Fibroblast of lung (primary cell): ENCODE measurements around the gene NECTIN3. TPM values are rescaled to one million over a fixed set of nuclear protein-coding genes. Genes with fewer than 3 reads are reported as not detected.
A peak's percentile ranks its signal among the peaks of the same experiment; 100 is the strongest.

Source experiments
- DNase-seq, 2 donors: peaks; one replicate each; pipeline versions ENCODE4 v3.0.0 to v3.0.0-alpha.2; 2010; ENCODE audit warnings: low read depth in 2 of 2
- H2AFZ ChIP-seq: 2 replicates; pipeline ENCODE4 v1.5.1; 2012; ENCODE audit warnings: low read length, control low read depth, inconsistent platforms
- H3K27ac ChIP-seq: 2 replicates; pipeline ENCODE4 v1.5.1; 2011; ENCODE audit warnings: low read length, control low read depth; ENCODE audit not compliant: insufficient read depth
- H3K27me3 ChIP-seq: 2 replicates; pipeline ENCODE4 v1.5.1; 2011; ENCODE audit warnings: mild to moderate bottlenecking, low read length; ENCODE audit not compliant: control insufficient read depth, insufficient read depth
- H3K36me3 ChIP-seq: 2 replicates; pipeline ENCODE4 v1.5.1; 2011; ENCODE audit warnings: low read length; ENCODE audit not compliant: control insufficient read depth, insufficient read depth
- H3K4me1 ChIP-seq: 2 replicates; pipeline ENCODE4 v1.5.1; 2011; ENCODE audit warnings: low read length; ENCODE audit not compliant: control insufficient read depth, insufficient read depth; ENCODE audit errors: extremely low read depth
- H3K4me2 ChIP-seq: 2 replicates; pipeline ENCODE4 v1.5.1; 2011; ENCODE audit warnings: low read length, control low read depth; ENCODE audit not compliant: insufficient read depth; ENCODE audit errors: extremely low read depth
- H3K4me3 ChIP-seq, 4 experiments: fragments of 200-600 bp in 1 of 4; sonication (generic) in 1 of 4; replicated peaks in 1 of 4; 2 replicates each; pipeline ENCODE4 v1.5.1; 2011 to 2016; ENCODE audit warnings: low read length in 4 of 4, low read depth in 3 of 4, mild to moderate bottlenecking in 3 of 4, control low read depth in 2 of 4, inconsistent platforms in 1 of 4, mixed read lengths in 1 of 4; ENCODE audit not compliant: insufficient read depth in 1 of 4; ENCODE audit errors: control extremely low read depth in 1 of 4
- H3K79me2 ChIP-seq: 2 replicates; pipeline ENCODE4 v1.5.1; 2012; ENCODE audit warnings: mild to moderate bottlenecking, low read length, inconsistent platforms; ENCODE audit not compliant: control insufficient read depth, insufficient read depth
- H3K9ac ChIP-seq: 2 replicates; pipeline ENCODE4 v1.5.1; 2011; ENCODE audit warnings: mild to moderate bottlenecking, low read length, control low read depth; ENCODE audit not compliant: insufficient read depth
- H3K9me3 ChIP-seq: 2 replicates; pipeline ENCODE4 v1.5.1; 2012; ENCODE audit warnings: low read depth, low read length; ENCODE audit not compliant: control insufficient read depth, insufficient read depth
- H4K20me1 ChIP-seq: 2 replicates; pipeline ENCODE4 v1.5.1; 2011; ENCODE audit warnings: low read length; ENCODE audit not compliant: control insufficient read depth, insufficient read depth; ENCODE audit errors: extremely low read depth
- EZH2 ChIP-seq: IDR thresholded peaks from 2 replicates; pipeline ENCODE4 v1.5.1; 2012; ENCODE audit warnings: low read length, control low read depth, mild to moderate bottlenecking; ENCODE audit errors: missing control alignments
- polyA plus RNA-seq, 2 donors: library from polyadenylated mRNA; depleted of rRNA in 1 of 2; stranded (reverse) in 1 of 2; unstranded in 1 of 2; fragments of >200 nt; gene quantifications; 2 replicates each; pipeline ENCODE4 v1.2.1, GENCODE V29; 2011 to 2012; ENCODE audit warnings: missing spikeins in 1 of 2
- total RNA-seq: library from RNA; depleted of rRNA; stranded (reverse); fragments of >200 nt; gene quantifications from 2 replicates; pipeline ENCODE4 v1.2.1, GENCODE V29; 2014
- TF ChIP-seq, protein P1 (sequence below), 2 donors: IDR thresholded peaks in 1 of 2; conservative IDR thresholded peaks in 1 of 2; 1 replicate in 1 of 2; 2 replicates in 1 of 2; pipeline ENCODE4 v1.5.1; 2011 to 2012; ENCODE audit warnings: low read length in 2 of 2, control low read depth in 1 of 2, inconsistent platforms in 1 of 2, low read depth in 1 of 2, mild to moderate bottlenecking in 1 of 2

Gene NECTIN3
- total and polyA plus RNA-seq, 2 donors (not counting 1 experiment from before 2014, with no cell fraction given), result 46.9 to 58.1 TPM

DNA sequence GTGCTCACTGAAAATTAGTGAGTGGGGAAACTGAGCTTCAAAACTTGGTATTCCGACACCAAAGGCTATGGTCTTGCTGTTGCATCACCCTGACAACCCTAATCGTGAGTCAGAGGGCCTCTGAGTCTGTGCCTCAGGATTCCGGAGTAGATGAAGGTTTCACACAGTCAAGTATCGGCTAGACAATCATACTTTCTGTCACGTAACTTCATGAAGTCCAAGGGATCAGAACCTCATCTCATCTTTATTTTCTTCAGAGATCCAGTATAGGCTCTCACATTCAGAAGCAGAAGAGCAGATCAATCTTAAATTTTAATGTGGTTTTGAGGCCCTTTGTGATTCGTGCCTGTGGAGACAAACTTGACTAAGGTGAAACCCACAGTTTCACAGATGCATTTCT is 26.1 kb upstream of the NECTIN3 start:
- H3K4me1 ChIP-seq, result no peaks in the 10 kb centered on the region
- H3K4me3 ChIP-seq, result no peak overlapping the region
- H4K20me1 ChIP-seq, result no peaks in the 10 kb centered on the region
- no peaks in the 10 kb centered on the region for H3K79me2 ChIP-seq
- no peaks in the 10 kb centered on the region for H3K27me3 ChIP-seq
- H3K9ac ChIP-seq, result no peak overlapping the region
- H2AFZ ChIP-seq, result no peak overlapping the region
- H3K4me2 ChIP-seq, result no peak overlapping the region
- TF ChIP-seq, protein P1, sequence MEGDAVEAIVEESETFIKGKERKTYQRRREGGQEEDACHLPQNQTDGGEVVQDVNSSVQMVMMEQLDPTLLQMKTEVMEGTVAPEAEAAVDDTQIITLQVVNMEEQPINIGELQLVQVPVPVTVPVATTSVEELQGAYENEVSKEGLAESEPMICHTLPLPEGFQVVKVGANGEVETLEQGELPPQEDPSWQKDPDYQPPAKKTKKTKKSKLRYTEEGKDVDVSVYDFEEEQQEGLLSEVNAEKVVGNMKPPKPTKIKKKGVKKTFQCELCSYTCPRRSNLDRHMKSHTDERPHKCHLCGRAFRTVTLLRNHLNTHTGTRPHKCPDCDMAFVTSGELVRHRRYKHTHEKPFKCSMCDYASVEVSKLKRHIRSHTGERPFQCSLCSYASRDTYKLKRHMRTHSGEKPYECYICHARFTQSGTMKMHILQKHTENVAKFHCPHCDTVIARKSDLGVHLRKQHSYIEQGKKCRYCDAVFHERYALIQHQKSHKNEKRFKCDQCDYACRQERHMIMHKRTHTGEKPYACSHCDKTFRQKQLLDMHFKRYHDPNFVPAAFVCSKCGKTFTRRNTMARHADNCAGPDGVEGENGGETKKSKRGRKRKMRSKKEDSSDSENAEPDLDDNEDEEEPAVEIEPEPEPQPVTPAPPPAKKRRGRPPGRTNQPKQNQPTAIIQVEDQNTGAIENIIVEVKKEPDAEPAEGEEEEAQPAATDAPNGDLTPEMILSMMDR (conservative IDR thresholded peaks at IDR 0.05 in 1 of 2, IDR thresholded peaks at IDR 0.05 in 1 of 2; ENCODE audit: low read depth in 1 of 2, low read length in 2 of 2), result no peak
- no peak for TF ChIP-seq EZH2
- DNase-seq, result peak; percentile 4 to 42
- H3K27ac ChIP-seq, result no peak overlapping the region
- no peaks in the 10 kb centered on the region for H3K9me3 ChIP-seq
- no peaks in the 10 kb centered on the region for H3K36me3 ChIP-seq

- Histone ChIP-seq H3K27ac (no peak overlapping the region), H3K4me3 (no peak overlapping the region), H4K20me1 (no peaks in the 10 kb centered on the region), H3K9me3 (no peaks in the 10 kb centered on the region), H3K4me1 (no peaks in the 10 kb centered on the region), H3K27me3 (no peaks in the 10 kb centered on the region), H3K79me2 (no peaks in the 10 kb centered on the region), H3K36me3 (no peaks in the 10 kb centered on the region), H3K9ac (no peak overlapping the region), H2AFZ (no peak overlapping the region), H3K4me2 (no peak overlapping the region)
- TF ChIP-seq EZH2, result no peak
- TF ChIP-seq, protein P1 (conservative IDR thresholded peaks at IDR 0.05 in 1 of 2, IDR thresholded peaks at IDR 0.05 in 1 of 2; ENCODE audit: low read depth in 1 of 2, low read length in 2 of 2), result no peak
- no peak for DNase-seq
Measured at GRCh38 chr3:111047042-111047441, 24.6 kb upstream of the NECTIN3 start.

- Histone ChIP-seq H3K9ac (no peak overlapping the region), H3K27me3 (no peaks in the 10 kb centered on the region), H3K4me3 (no peak overlapping the region), H3K36me3 (no peaks in the 10 kb centered on the region), H4K20me1 (no peaks in the 10 kb centered on the region), H3K27ac (no peak overlapping the region), H3K9me3 (no peaks in the 10 kb centered on the region), H3K4me1 (no peaks in the 10 kb centered on the region), H2AFZ (no peak overlapping the region), H3K79me2 (no peaks in the 10 kb centered on the region), H3K4me2 (no peak overlapping the region)
- no peak for TF ChIP-seq EZH2
- TF ChIP-seq, protein P1 (conservative IDR thresholded peaks at IDR 0.05 in 1 of 2, IDR thresholded peaks at IDR 0.05 in 1 of 2; ENCODE audit: low read depth in 1 of 2, low read length in 2 of 2), result no peak
- DNase-seq, result no peak
Measured at GRCh38 chr3:111047812-111048435, 23.7 kb upstream of the NECTIN3 start.
